ENCODE results near the gene PROX1.

DNA sequence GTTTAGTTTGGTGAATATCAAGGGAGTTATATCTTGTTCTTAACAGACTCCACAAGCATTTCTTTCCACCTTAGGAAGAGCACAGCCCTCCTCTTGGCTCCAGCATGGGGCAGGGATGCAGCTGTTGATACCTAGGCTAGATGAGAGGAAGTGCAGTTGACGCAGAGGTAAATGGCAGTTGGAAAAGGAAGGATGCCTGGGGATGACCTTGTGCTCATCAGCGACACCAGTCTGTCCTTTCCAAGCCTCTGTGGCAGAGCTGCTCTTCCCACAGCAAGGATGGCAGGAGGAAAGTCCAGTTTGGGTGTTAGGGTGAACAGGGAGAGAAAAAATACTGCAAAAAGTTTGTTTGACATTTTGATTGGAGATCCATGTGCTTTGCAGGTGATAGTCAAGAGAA, 6.2 kb downstream of the PROX1 start:
- no peak for TF ChIP-seq POLR2A (IDR thresholded peaks at IDR 0.05)
- TF ChIP-seq, protein P1, sequence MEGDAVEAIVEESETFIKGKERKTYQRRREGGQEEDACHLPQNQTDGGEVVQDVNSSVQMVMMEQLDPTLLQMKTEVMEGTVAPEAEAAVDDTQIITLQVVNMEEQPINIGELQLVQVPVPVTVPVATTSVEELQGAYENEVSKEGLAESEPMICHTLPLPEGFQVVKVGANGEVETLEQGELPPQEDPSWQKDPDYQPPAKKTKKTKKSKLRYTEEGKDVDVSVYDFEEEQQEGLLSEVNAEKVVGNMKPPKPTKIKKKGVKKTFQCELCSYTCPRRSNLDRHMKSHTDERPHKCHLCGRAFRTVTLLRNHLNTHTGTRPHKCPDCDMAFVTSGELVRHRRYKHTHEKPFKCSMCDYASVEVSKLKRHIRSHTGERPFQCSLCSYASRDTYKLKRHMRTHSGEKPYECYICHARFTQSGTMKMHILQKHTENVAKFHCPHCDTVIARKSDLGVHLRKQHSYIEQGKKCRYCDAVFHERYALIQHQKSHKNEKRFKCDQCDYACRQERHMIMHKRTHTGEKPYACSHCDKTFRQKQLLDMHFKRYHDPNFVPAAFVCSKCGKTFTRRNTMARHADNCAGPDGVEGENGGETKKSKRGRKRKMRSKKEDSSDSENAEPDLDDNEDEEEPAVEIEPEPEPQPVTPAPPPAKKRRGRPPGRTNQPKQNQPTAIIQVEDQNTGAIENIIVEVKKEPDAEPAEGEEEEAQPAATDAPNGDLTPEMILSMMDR (IDR thresholded peaks at IDR 0.05): no peak

Measured in testis (tissue), 2 donors.